Panc1 (cell line): ENCODE measurements around the gene ARID5B.

Experiments used
- SIN3A ChIP-seq: IDR thresholded peaks from 2 replicates; pipeline ENCODE4 v1.6.1; 2012; ENCODE audit warnings: low read depth, mild to moderate bottlenecking, low read length, moderate library complexity, borderline replicate concordance; ENCODE audit not compliant: insufficient read depth
- TF ChIP-seq, protein P1 (sequence below): fragments of 450-650 bp; IDR thresholded peaks from 2 replicates; pipeline ENCODE4 v1.5.1; 2017; ENCODE audit warnings: mild to moderate bottlenecking

DNA sequence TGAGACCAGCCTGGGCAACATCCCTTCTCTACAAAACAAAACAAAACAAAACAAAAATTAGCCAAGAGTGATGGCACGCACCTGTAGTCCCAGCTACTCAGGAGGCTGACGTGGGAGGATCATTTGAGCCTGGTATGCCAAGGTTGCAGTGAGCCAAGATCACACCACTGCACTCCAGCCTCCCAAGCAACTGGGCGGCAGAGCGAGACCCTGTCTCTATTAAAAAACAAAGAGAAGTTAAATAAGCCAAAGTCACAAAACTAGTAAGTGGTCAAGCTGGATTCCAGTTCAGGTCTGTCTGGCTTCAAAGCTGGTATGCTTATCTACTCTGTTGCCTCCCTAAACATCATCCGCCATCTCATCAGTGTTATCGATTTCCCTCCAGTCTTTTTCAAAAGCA lies 110.8 kb downstream of the ARID5B start:
- TF ChIP-seq, protein P1, sequence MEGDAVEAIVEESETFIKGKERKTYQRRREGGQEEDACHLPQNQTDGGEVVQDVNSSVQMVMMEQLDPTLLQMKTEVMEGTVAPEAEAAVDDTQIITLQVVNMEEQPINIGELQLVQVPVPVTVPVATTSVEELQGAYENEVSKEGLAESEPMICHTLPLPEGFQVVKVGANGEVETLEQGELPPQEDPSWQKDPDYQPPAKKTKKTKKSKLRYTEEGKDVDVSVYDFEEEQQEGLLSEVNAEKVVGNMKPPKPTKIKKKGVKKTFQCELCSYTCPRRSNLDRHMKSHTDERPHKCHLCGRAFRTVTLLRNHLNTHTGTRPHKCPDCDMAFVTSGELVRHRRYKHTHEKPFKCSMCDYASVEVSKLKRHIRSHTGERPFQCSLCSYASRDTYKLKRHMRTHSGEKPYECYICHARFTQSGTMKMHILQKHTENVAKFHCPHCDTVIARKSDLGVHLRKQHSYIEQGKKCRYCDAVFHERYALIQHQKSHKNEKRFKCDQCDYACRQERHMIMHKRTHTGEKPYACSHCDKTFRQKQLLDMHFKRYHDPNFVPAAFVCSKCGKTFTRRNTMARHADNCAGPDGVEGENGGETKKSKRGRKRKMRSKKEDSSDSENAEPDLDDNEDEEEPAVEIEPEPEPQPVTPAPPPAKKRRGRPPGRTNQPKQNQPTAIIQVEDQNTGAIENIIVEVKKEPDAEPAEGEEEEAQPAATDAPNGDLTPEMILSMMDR = no peak
- no peak for TF ChIP-seq SIN3A
